ENCODE data around the gene CWC22.
"Not testable (repeated sequence)": the region's sequence is repeated elsewhere in the genome, so short reads cannot be mapped to it uniquely, and the experiment has no call there.

Gene CWC22

GRCh38 chr2:180006781-180007579 is at the start of gene CWC22:
TSS of gene CWC22 (minus strand) at chr2:180007297. CDS start at chr2:179993341, 13,956 bp downstream.
- peak; percentile 59 to 68 (median 64) for DNase-seq

- DNase-seq: no peak
Observed at GRCh38 chr2:180056367-180057118, 49.4 kb upstream of the CWC22 start.

- DNase-seq: not testable (repeated sequence)
Observed at GRCh38 chr2:180054576-180054975, 47.5 kb upstream of the CWC22 start.

- DNase-seq: no peak
Observed at GRCh38 chr2:180050246-180050645, 43.1 kb upstream of the CWC22 start.

- DNase-seq: no peak
Observed at GRCh38 chr2:180048251-180048650, 41.2 kb upstream of the CWC22 start.

- no peak for DNase-seq
Observed at GRCh38 chr2:180046776-180047175, 39.7 kb upstream of the CWC22 start.

GRCh38 chr2:180046202-180046601 is 39.1 kb upstream of the CWC22 start:
- DNase-seq: no peak

GRCh38 chr2:180040146-180040925 is 33.2 kb upstream of the CWC22 start:
- DNase-seq: no peak

GRCh38 chr2:180038997-180039396 is 31.9 kb upstream of the CWC22 start:
- DNase-seq: no peak

- DNase-seq: no peak
Observed at GRCh38 chr2:180033993-180034894, 27.1 kb upstream of the CWC22 start.

- no peak for DNase-seq
Observed at GRCh38 chr2:180029575-180029974, 22.5 kb upstream of the CWC22 start.

- DNase-seq: no peak
Observed at GRCh38 chr2:180021850-180022249, 14.8 kb upstream of the CWC22 start.

GRCh38 chr2:180017784-180018183 is 10.7 kb upstream of the CWC22 start:
- DNase-seq: no peak

GRCh38 chr2:180016937-180017336 is 9.8 kb upstream of the CWC22 start:
- DNase-seq: no peak

- DNase-seq: no peak
Observed at GRCh38 chr2:180015951-180016709, 9.0 kb upstream of the CWC22 start.

GRCh38 chr2:180012523-180012922 is 5.4 kb upstream of the CWC22 start:
- DNase-seq: no peak

GRCh38 chr2:180010701-180011100 is 3.6 kb upstream of the CWC22 start:
- DNase-seq: no peak

GRCh38 chr2:180006231-180006630 is 866 bp downstream of the CWC22 start:
- no peak for DNase-seq

GRCh38 chr2:180005465-180005864 is 1.6 kb downstream of the CWC22 start:
- not testable (repeated sequence) for DNase-seq

- DNase-seq: no peak
Observed at GRCh38 chr2:180004731-180005130, 2.4 kb downstream of the CWC22 start.

- DNase-seq: no peak
Observed at GRCh38 chr2:180003559-180003958, 3.5 kb downstream of the CWC22 start.

All from activated CD4-positive, CD25-positive, alpha-beta regulatory T cell (primary cell).